HEK293T (cell line): ENCODE data around the gene DOK1.

Source experiments
- CTCF ChIA-PET: fragments of 350-600 bp; formaldehyde crosslinking; extraction: SDS; loops from one replicate; lab custom pipeline; 2021; ENCODE audit warnings: antibody characterized with exemption, inconsistent platforms; lab: Yijun Ruan, JAX
- POLR2A ChIA-PET: fragments of 350-600 bp; formaldehyde crosslinking; extraction: SDS; loops from one replicate; lab custom pipeline; 2020; ENCODE audit warnings: antibody characterized with exemption, inconsistent platforms; lab: Yijun Ruan, JAX
- DNase-seq: peaks from one replicate; pipeline ENCODE4 v3.0.0; 2012; ENCODE audit warnings: mixed read lengths; ENCODE audit errors: extremely low spot score
- ARNT ChIP-seq: fragments of 450-650 bp; IDR thresholded peaks from 2 replicates; pipeline ENCODE4 v1.6.1; 2017; ENCODE audit warnings: mild to moderate bottlenecking
- BHLHE40 ChIP-seq: fragments of 450-650 bp; IDR thresholded peaks from 2 replicates; pipeline ENCODE4 v1.6.1; 2016; ENCODE audit warnings: mild to moderate bottlenecking, moderate library complexity, borderline replicate concordance
- CTBP1 ChIP-seq: fragments of 450-650 bp; IDR thresholded peaks from 2 replicates; pipeline ENCODE4 v1.6.1; 2016; ENCODE audit warnings: borderline replicate concordance
- ELF4 ChIP-seq: fragments of 450-650 bp; IDR thresholded peaks from 2 replicates; pipeline ENCODE4 v1.6.1; 2017; ENCODE audit warnings: antibody characterized with exemption
- FOXA1 ChIP-seq: fragments of 450-650 bp; IDR thresholded peaks from 2 replicates; pipeline ENCODE4 v1.6.1; 2016; ENCODE audit warnings: mild to moderate bottlenecking
- FOXK2 ChIP-seq: fragments of 450-650 bp; IDR thresholded peaks from 2 replicates; pipeline ENCODE4 v1.6.1; 2016; ENCODE audit warnings: mild to moderate bottlenecking
- FOXM1 ChIP-seq: fragments of 450-650 bp; IDR thresholded peaks from 2 replicates; pipeline ENCODE4 v1.6.1; 2017; ENCODE audit warnings: mild to moderate bottlenecking, borderline replicate concordance
- HDGF ChIP-seq: fragments of 450-650 bp; IDR thresholded peaks from 2 replicates; pipeline ENCODE4 v1.6.1; 2017; ENCODE audit warnings: antibody characterized with exemption, borderline replicate concordance
- L3MBTL2 ChIP-seq: fragments of 450-650 bp; conservative IDR thresholded peaks from 2 replicates; pipeline ENCODE4 v1.6.1; 2016; ENCODE audit warnings: mild to moderate bottlenecking
- LEF1 ChIP-seq: fragments of 450-650 bp; IDR thresholded peaks from 2 replicates; pipeline ENCODE4 v1.6.1; 2017; ENCODE audit warnings: mild to moderate bottlenecking, borderline replicate concordance
- NFRKB ChIP-seq: fragments of 450-650 bp; IDR thresholded peaks from 2 replicates; pipeline ENCODE4 v1.6.1; 2016; ENCODE audit warnings: mild to moderate bottlenecking, moderate library complexity
- SP1 ChIP-seq: fragments of 450-650 bp; IDR thresholded peaks from 2 replicates; pipeline ENCODE4 v1.6.1; 2017
- SUZ12 ChIP-seq: fragments of 450-650 bp; IDR thresholded peaks from 2 replicates; pipeline ENCODE4 v1.6.1; 2016; ENCODE audit warnings: mild to moderate bottlenecking
- TARDBP ChIP-seq: fragments of 450-650 bp; IDR thresholded peaks from 2 replicates; pipeline ENCODE4 v1.6.1; 2016
- ZNF384 ChIP-seq: fragments of 450-650 bp; IDR thresholded peaks from 2 replicates; pipeline ENCODE4 v1.6.1; 2016
- TF ChIP-seq, protein P1 (sequence below): fragments of 450-650 bp; IDR thresholded peaks from 2 replicates; pipeline ENCODE4 v1.6.1; 2016

Gene DOK1

DNA sequence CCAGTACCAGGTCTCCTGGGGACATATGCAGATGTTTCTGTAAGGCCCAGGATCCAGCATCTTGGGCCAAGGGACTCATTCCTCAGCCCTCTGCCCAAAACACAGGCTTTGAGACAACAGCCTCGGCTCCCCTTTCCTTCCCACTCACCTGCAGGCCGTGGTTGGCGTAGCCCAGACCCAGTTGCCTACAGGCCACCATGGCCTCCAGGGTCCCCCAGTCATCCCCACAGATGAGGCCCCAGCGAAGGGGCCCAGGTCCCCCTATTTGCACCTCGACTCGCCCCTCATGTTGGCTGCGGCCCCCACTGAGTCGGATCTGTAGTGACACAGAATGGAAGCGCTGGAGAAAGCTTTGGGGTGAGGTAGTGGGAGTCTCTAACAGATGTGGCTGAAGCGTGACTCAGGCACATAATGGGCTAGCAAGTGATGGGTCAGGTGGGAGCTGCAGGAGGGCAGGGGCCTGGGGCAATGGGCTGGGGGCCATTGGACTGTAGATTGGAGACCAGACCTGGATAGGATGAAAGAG lies 19.0 kb upstream of the DOK1 start:
- TF ChIP-seq TARDBP (no peak), ELF4 (no peak), ZNF384 (no peak), ARNT (no peak), FOXA1 (no peak), FOXK2 (no peak), CTBP1 (no peak), LEF1 (no peak), L3MBTL2 (no peak), NFRKB (no peak), HDGF (no peak), SP1 (no peak), FOXM1 (no peak), SUZ12 (no peak), BHLHE40 (no peak)
- TF ChIP-seq, protein P1, sequence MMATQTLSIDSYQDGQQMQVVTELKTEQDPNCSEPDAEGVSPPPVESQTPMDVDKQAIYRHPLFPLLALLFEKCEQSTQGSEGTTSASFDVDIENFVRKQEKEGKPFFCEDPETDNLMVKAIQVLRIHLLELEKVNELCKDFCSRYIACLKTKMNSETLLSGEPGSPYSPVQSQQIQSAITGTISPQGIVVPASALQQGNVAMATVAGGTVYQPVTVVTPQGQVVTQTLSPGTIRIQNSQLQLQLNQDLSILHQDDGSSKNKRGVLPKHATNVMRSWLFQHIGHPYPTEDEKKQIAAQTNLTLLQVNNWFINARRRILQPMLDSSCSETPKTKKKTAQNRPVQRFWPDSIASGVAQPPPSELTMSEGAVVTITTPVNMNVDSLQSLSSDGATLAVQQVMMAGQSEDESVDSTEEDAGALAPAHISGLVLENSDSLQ, result no peak
- no peak for DNase-seq
- ChIA-PET CTCF (no interaction called here), POLR2A (no interaction called here)

- CTCF ChIA-PET, result no interaction called here
- POLR2A ChIA-PET, result no interaction called here
- no peak for TF ChIP-seq TARDBP
- TF ChIP-seq ELF4, result no peak
- TF ChIP-seq FOXA1, result no peak
- TF ChIP-seq BHLHE40, result no peak
- TF ChIP-seq SUZ12, result no peak
- TF ChIP-seq ARNT, result no peak
- no peak for TF ChIP-seq L3MBTL2
- TF ChIP-seq HDGF, result no peak
- TF ChIP-seq NFRKB, result no peak
- TF ChIP-seq, protein P1, result no peak
- TF ChIP-seq FOXK2, result no peak
- no peak for TF ChIP-seq LEF1
- TF ChIP-seq ZNF384, result no peak
- no peak for TF ChIP-seq CTBP1
- no peak for TF ChIP-seq SP1
- TF ChIP-seq FOXM1, result no peak
- DNase-seq, result no peak
These were observed 18.2 kb upstream of the DOK1 start for GRCh38 chr2:74536166-74536950.

- TF ChIP-seq ZNF384, result no peak
- POLR2A ChIA-PET, result no interaction called here
- CTCF ChIA-PET, result no interaction called here
- no peak for DNase-seq
These were observed 17.4 kb upstream of the DOK1 start for GRCh38 chr2:74537140-74537539.

DNA sequence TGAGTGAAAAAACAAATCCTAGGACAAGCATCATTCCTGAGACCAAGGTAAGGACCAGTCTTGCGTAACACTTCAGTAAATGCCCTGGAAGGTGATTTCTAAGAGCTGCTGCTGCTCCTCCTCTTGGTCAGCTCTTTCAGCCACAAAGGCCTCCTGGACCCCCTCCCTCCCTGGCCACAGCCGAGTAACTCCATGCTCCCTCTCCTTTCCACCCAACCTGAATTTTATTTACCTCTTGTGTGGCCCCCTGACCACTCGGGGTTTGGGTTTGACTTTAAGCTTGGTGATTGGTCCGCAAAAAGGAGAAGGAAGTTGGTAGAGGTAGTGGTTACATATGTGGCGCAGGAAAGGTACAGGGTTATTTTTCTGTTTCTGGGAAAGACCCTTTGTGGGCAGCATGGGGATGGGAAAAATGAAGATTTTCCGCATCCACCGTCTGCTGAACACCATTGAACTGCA lies 15.6 kb upstream of the DOK1 start:
- no peak for TF ChIP-seq HDGF
- no peak for TF ChIP-seq CTBP1
- no peak for TF ChIP-seq ELF4
- TF ChIP-seq L3MBTL2, result no peak
- no peak for TF ChIP-seq ZNF384
- no peak for TF ChIP-seq FOXA1
- TF ChIP-seq SUZ12, result no peak
- no peak for TF ChIP-seq FOXK2
- no peak for TF ChIP-seq BHLHE40
- TF ChIP-seq ARNT, result no peak
- no peak for TF ChIP-seq LEF1
- TF ChIP-seq FOXM1, result no peak
- TF ChIP-seq, protein P1, result no peak
- TF ChIP-seq TARDBP, result no peak
- no peak for TF ChIP-seq SP1
- TF ChIP-seq NFRKB, result no peak
- ChIA-PET POLR2A (no interaction called here), CTCF (no interaction called here)
- no peak for DNase-seq

DNA sequence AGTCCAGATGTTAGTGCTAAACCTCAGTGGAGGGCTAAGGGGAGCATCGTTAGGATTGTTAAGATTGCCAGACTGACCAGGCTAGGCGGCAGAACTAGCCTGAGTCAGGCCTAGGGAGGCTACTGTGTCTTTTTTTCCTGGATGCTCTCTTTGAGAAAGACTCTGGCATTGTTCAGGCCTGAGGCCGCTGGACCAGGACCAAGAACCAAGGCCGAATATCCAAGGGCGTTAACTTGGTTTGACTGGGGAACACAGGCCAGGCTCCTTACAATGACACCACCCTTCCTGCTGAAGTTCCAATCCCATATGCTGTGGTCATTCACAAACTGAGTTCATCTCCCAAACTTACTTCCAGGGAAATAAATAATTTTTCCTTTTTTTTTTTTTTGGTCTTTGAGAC lies 14.2 kb upstream of the DOK1 start:
- POLR2A ChIA-PET, result interaction anchor here (1.3 to 1.6 kb wide), 2 partner anchors 11 to 35 kb away, joined by 4 to 6 read pairs; partner anchors contain the start of genes AUP1 and HTRA2
- no peak for DNase-seq
- CTCF ChIA-PET, result no interaction called here
- TF ChIP-seq ELF4 (no peak), BHLHE40 (no peak), SP1 (no peak)
- TF ChIP-seq, protein P1, result no peak

DNA sequence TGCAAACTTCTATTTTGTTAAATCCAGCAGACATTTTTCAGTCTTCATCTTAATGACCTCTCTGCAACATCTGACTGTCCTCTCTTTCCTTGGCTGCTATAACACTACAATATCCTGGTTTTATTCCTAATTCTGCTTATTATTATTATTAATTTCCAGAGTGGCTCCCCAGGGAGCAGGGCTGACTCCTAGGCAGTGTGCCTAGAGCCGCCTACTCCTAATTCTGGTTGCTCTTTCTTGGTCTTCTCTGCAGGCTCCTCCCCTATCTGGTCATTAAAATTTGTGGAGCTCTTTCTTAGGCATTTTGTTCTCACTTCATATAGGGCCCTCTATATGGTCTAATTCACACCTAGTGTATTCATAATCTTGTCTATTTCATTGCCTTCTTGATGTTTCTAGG lies 11.5 kb upstream of the DOK1 start:
- no peak for DNase-seq
- CTCF ChIA-PET, result no interaction called here
- TF ChIP-seq, protein P1, result no peak
- TF ChIP-seq SP1, result no peak
- TF ChIP-seq L3MBTL2, result no peak
- no peak for TF ChIP-seq TARDBP
- TF ChIP-seq ZNF384, result no peak
- TF ChIP-seq SUZ12, result no peak
- no peak for TF ChIP-seq ELF4
- no peak for TF ChIP-seq CTBP1
- TF ChIP-seq LEF1, result no peak
- no peak for TF ChIP-seq FOXK2
- TF ChIP-seq FOXM1, result no peak
- no peak for TF ChIP-seq HDGF
- no peak for TF ChIP-seq NFRKB
- POLR2A ChIA-PET, result interaction anchor here (0.9 kb wide), 1 partner anchor 16 kb away, joined by 3 read pairs; no protein-coding TSS in a partner anchor
